Endothelial cell of umbilical vein (primary cell): ENCODE measurements around the gene UROD.
"Not testable (repeated sequence)": the region's sequence is repeated elsewhere in the genome, so short reads cannot be mapped to it uniquely, and the experiment has no call there.

Source experiments
- EZH2 ChIP-seq: IDR thresholded peaks from 2 replicates; pipeline ENCODE4 v1.6.1; 2012; ENCODE audit warnings: borderline replicate concordance, low read depth, mild to moderate bottlenecking, moderate library complexity, low read length, inconsistent platforms; ENCODE audit not compliant: severe bottlenecking
- POLR2A ChIP-seq: IDR thresholded peaks from 2 replicates; pipeline ENCODE4 v1.6.1; 2012; ENCODE audit warnings: low read depth, mild to moderate bottlenecking, control low read depth, low read length
- POLR2AphosphoS5 ChIP-seq: IDR thresholded peaks from 2 replicates; pipeline ENCODE4 v1.6.1; 2012; ENCODE audit warnings: low read depth, mild to moderate bottlenecking, control low read depth, low read length, moderate library complexity; ENCODE audit not compliant: insufficient read depth
- TF ChIP-seq, protein P1 (sequence below), 2 donors: IDR thresholded peaks; 1 replicate in 1 of 2; 2 replicates in 1 of 2; pipeline ENCODE4 v1.5.1; 2011; ENCODE audit warnings: low read length in 2 of 2, mild to moderate bottlenecking in 2 of 2, moderate library complexity in 2 of 2, control low read depth in 1 of 2, inconsistent platforms in 1 of 2, low read depth in 1 of 2; ENCODE audit not compliant: insufficient read depth in 1 of 2; ENCODE audit errors: extremely low read depth in 1 of 2

DNA sequence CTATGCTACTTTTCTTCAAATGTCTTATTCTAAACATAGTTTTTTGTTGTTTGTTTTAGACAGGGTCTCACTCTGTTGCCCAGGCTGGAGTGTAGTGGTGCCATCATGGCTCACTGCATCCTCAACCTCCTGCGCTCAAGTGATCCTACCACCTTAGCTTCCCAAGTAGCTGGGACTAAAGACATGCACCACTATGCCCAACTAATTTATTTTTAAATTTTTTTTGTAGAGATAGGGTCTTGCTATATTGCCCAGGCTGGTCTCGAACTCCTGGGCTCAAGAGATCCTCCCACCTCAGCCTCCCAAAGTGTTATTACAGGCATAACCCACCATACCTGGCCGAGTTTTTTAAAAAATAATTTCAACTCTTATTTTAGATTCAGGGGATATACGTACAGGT lies 50.4 kb downstream of the UROD start:
- TF ChIP-seq POLR2A, EZH2, POLR2AphosphoS5: not testable (repeated sequence)
- TF ChIP-seq, protein P1, sequence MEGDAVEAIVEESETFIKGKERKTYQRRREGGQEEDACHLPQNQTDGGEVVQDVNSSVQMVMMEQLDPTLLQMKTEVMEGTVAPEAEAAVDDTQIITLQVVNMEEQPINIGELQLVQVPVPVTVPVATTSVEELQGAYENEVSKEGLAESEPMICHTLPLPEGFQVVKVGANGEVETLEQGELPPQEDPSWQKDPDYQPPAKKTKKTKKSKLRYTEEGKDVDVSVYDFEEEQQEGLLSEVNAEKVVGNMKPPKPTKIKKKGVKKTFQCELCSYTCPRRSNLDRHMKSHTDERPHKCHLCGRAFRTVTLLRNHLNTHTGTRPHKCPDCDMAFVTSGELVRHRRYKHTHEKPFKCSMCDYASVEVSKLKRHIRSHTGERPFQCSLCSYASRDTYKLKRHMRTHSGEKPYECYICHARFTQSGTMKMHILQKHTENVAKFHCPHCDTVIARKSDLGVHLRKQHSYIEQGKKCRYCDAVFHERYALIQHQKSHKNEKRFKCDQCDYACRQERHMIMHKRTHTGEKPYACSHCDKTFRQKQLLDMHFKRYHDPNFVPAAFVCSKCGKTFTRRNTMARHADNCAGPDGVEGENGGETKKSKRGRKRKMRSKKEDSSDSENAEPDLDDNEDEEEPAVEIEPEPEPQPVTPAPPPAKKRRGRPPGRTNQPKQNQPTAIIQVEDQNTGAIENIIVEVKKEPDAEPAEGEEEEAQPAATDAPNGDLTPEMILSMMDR (IDR thresholded peaks at IDR 0.05; ENCODE audit: extremely low read depth in 1 of 2, insufficient read depth in 1 of 2, low read depth in 1 of 2, low read length in 2 of 2): not testable (repeated sequence)
